Heart right ventricle (tissue), 16 donors: Measurements from ENCODE around the gene PYURF. TPM values are rescaled to one million over a fixed set of nuclear protein-coding genes. Genes with fewer than 3 reads are reported as not detected.

ENCODE experiments used
- ATAC-seq, 8 donors: fragments of 200-7000 bp; cut with Tn5 transposase; one replicate each; pipeline ENCODE4 v1.9.1; 2020; ENCODE audit warnings: mild to moderate bottlenecking in 8 of 8, moderate library complexity in 8 of 8, moderate number of reproducible peaks in 1 of 8
- DNase-seq, 2 donors: peaks; one replicate each; pipeline ENCODE4 v3.0.0-alpha.2; 2020
- H3K27ac ChIP-seq, 10 donors: fragments of 200-600 bp; sonication (generic) in 2 of 10; one replicate each; pipeline versions ENCODE4 v1.5.0 to v1.8.0; 2020 to 2022; ENCODE audit warnings: mild to moderate bottlenecking in 3 of 10
- H3K27me3 ChIP-seq, 7 donors: fragments of 200-600 bp; one replicate each; pipeline ENCODE4 v1.8.0; 2021 to 2022; ENCODE audit warnings: mild to moderate bottlenecking in 2 of 7
- H3K36me3 ChIP-seq, 9 donors: fragments of 200-600 bp; sonication (generic) in 1 of 9; one replicate each; pipeline versions ENCODE4 v1.5.0 to v1.8.0; 2020 to 2022; ENCODE audit warnings: mild to moderate bottlenecking in 2 of 9
- H3K4me1 ChIP-seq, 9 donors: fragments of 200-600 bp; sonication (generic) in 1 of 9; one replicate each; pipeline versions ENCODE4 v1.5.0 to v1.8.0; 2020 to 2022; ENCODE audit warnings: mild to moderate bottlenecking in 4 of 9
- H3K4me3 ChIP-seq, 10 donors: fragments of 200-600 bp; sonication (generic) in 2 of 10; one replicate each; pipeline versions ENCODE4 v1.5.0 to v1.8.0; 2020 to 2022; ENCODE audit warnings: mild to moderate bottlenecking in 7 of 10, moderate library complexity in 2 of 10
- H3K9me3 ChIP-seq, 11 donors: fragments of 200-600 bp in 10 of 11; sonication (generic) in 2 of 11; one replicate each; pipeline versions ENCODE4 v1.5.0 to v1.8.0; 2013 to 2022; ENCODE audit warnings: mild to moderate bottlenecking in 2 of 11, control low read depth in 1 of 11, moderate library complexity in 1 of 11
- CTCF ChIP-seq, 9 donors: fragments of 200-600 bp; sonication (generic) in 2 of 9; IDR thresholded peaks; one replicate each; pipeline versions ENCODE4 v1.5.0 to v1.8.0; 2021 to 2022; ENCODE audit warnings: antibody characterized with exemption in 9 of 9, mild to moderate bottlenecking in 5 of 9, moderate library complexity in 1 of 9
- WGBS, 2 donors: extraction: QIAGEN DNeasy Blood & Tissue Kit; methylation state at CpG; one replicate each; pipeline ENCODE4 v1.1.7; 2013; ENCODE audit warnings: inconsistent platforms in 1 of 2; 5-methylcytosine and 5-hydroxymethylcytosine counted together
- intact Hi-C, 10 donors: fragments of 100-400 bp; cut with DNase I; formaldehyde crosslinking; loops; one replicate each; pipeline versions ENCODE4 v1.11.1 to v1.14.2; 2022
- polyA plus RNA-seq, 2 donors: library from polyadenylated mRNA; stranded (reverse); fragments of 200-250 nt; gene quantifications; one replicate each; pipeline ENCODE4 v1.2.3, GENCODE V29; 2013
- total RNA-seq, 10 donors: library from RNA; stranded (reverse); fragmentation: NEBNext Ultra II Directional in 3 of 10; extraction: Animal tissue kit (Norgen Biotek cat#: 25700) in 3 of 10; gene quantifications; one replicate each; pipeline versions ENCODE4 v1.2.1 to v1.2.4, GENCODE V29; 2021 to 2023
- donor health status: Arrhythmogenic right ventricular cardiomyopathy.
- donor health status: ischemic (EF 13 %, LVEDD 7.1; RV severe dilation, severe dysfunction).
- donor health status: healthy with polysubstance abuse.
- donor health status: DM: no; HTN: yes; CAD: no.
- donor health status: DM: no; HTN: no; CAD: no.
- donor health status: ischemic (EF 25% LVEDD 6.9; RV normal size, moderate dysfunction).
- donor health status: ischemic (EF 25% LVEDD 5.7; RV mildly dilated, moderate dysfunction).
- donor health status: healthy.
- donor health status: DM: yes; HTN: yes; CAD: no.
- donor health status: Ischemic cardiomyopathy.
- donor health status: ischemic (EF 35%, LVEDD 5.7; RV mildly dilated, moderate dysfunction).
- donor health status: nonischemic (EF 11% LVEDD 7.7; RV severe dilation, severe dysfunction).
- donor health status: DM: yes; HTN: yes; CAD: no.
- donor health status: PGD.
- donor health status: ischemic (EF 29% LVEDD 5.4; RV normal size, mild dysfunction).
- donor health status: nonischemic (EF 23%, LVEDD 6.1; RV moderate dilation, normal function).

Gene PYURF
- total and polyA plus RNA-seq, 12 donors: 44.6 to 99.3 (median 49.5) TPM

GRCh38 chr4:88478247-88478646, 45.3 kb downstream of the PYURF start:
- Histone ChIP-seq H3K27me3 (no peaks in the 10 kb centered on the region), H3K9me3 (no peaks in the 10 kb centered on the region), H3K4me1 (peaks cover 0 to 7% (median 0%) of the 10 kb centered on the region in 9 donors), H3K4me3 (no peak overlapping the region), H3K27ac (no peak overlapping the region), H3K36me3 (peaks cover 0 to 54% (median 5%) of the 10 kb centered on the region in 9 donors)
- intact Hi-C loops: no loop called here
- DNase-seq (no peak), ATAC-seq (no peak)
- TF ChIP-seq CTCF (IDR thresholded peaks at IDR 0.05): no peak
- WGBS, 2 donors: 95 to 98% methylated on average over 2 of the region's 2 CpGs

- Histone ChIP-seq H3K27me3 (no peaks in the 10 kb centered on the region), H3K27ac (no peak overlapping the region), H3K4me3 (no peak overlapping the region), H3K4me1 (peaks cover 0 to 7% (median 0%) of the 10 kb centered on the region in 9 donors), H3K36me3 (peaks cover 0 to 63% (median 5%) of the 10 kb centered on the region in 9 donors), H3K9me3 (no peaks in the 10 kb centered on the region)
- no peak for ATAC-seq
- no peak for DNase-seq
- intact Hi-C loops: no loop called here
- WGBS, 2 donors: 90 to 97% methylated on average over 2 to 5 of the region's 5 CpGs
- no peak for TF ChIP-seq CTCF (IDR thresholded peaks at IDR 0.05)
Observed at GRCh38 chr4:88477229-88477860, 46.2 kb downstream of the PYURF start.

Other genes with a start within 250 kb of the PYURF start
- gene PPM1K, start 239.2 kb downstream of the PYURF start, total RNA-seq: 100 to 1,000 TPM; 160 to 357 (median 282) TPM
- gene PPM1K, start 239.2 kb downstream of the PYURF start, polyA plus RNA-seq: 10 to 100 TPM; 47.4 to 58.5 TPM
- gene HERC6, start 144.9 kb downstream of the PYURF start, total RNA-seq: 10 to 100 TPM in 9 of 10 donors, 1 to 10 TPM in 1; 8.9 to 20.0 (median 15.8) TPM
- 1 to 10 TPM; 1.8 to 6.5 TPM for gene HERC6, start 144.9 kb downstream of the PYURF start, polyA plus RNA-seq
- 1 to 10 TPM; 1.6 to 4.7 (median 2.9) TPM for gene HERC5, start 66.7 kb downstream of the PYURF start, total RNA-seq
- 1 to 10 TPM in 1 of 2 donors, under 1 TPM in 1; 0.84 to 2.3 TPM for gene HERC5, start 66.7 kb downstream of the PYURF start, polyA plus RNA-seq
- gene HERC3, start 68.7 kb upstream of the PYURF start, total RNA-seq: 10 to 100 TPM; 40.6 to 62.6 (median 47.2) TPM
- 10 to 100 TPM in 1 of 2 donors, 1 to 10 TPM in 1; 8.5 to 13.2 TPM for gene HERC3, start 68.7 kb upstream of the PYURF start, polyA plus RNA-seq
- 1 to 10 TPM; 2.6 to 7.9 (median 6.1) TPM for gene NAP1L5, start 174.1 kb upstream of the PYURF start, total RNA-seq
- gene NAP1L5, start 174.1 kb upstream of the PYURF start, polyA plus RNA-seq: 1 to 10 TPM; 4.1 to 7.6 TPM